ENCODE results near the gene PSKH1.
"Not testable (repeated sequence)": the region's sequence is repeated elsewhere in the genome, so short reads cannot be mapped to it uniquely, and the experiment has no call there.

Gene PSKH1

DNA sequence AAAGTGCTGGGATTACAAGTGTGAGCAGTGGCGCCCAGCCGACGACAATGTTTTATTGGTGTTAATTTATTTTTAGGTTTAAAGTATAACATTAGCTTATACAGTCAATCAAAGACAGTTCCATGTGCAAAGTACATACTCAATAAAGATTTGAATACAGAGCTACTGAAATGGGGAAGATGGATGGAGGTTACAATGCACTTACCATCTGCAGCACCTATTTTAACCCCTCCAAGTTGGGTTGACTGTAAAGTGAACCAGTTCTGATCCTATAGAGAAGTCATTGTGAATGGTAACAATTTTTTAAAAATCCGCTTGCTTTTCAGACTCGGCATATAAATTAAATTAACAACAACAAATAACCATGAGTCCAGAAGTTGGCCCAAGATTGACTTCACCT, 679 bp upstream of the PSKH1 start:
- DNase-seq: no peak

GRCh38 chr16:67893743-67894399, 817 bp downstream of the PSKH1 start:
- peak in 1 of 2 experiments; percentile 25 for DNase-seq

DNA sequence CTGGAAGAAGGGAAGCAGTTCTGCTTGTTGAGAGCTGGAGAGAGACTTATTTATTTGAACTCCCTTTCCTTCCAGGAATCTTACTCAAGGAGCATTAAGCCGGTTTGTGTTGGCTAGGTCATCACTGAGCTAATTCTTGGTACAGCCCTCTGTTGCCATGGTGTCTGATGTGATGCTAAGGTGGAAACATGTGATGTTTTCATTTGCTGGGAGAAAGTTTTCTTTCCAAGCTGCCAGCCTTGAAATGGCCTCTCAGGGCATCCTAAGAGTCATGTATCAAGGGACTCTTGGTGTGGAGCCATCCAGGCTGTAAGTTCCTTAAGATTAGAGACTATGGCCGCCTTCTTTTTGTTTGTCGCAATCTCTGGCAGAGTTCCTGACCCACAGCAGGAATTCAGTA, 4.2 kb downstream of the PSKH1 start:
- DNase-seq: no peak

GRCh38 chr16:67901734-67902133, 8.7 kb downstream of the PSKH1 start:
- no peak for DNase-seq

- no peak for DNase-seq
Measured at GRCh38 chr16:67902831-67903230, 9.8 kb downstream of the PSKH1 start.

GRCh38 chr16:67907397-67908180, 14.5 kb downstream of the PSKH1 start:
- no peak for DNase-seq

GRCh38 chr16:67909056-67909742, 16.1 kb downstream of the PSKH1 start:
- DNase-seq: no peak

GRCh38 chr16:67910158-67910557, 17.1 kb downstream of the PSKH1 start:
- no peak for DNase-seq

- DNase-seq: no peak
Measured at GRCh38 chr16:67914758-67915495, 21.9 kb downstream of the PSKH1 start.

DNA sequence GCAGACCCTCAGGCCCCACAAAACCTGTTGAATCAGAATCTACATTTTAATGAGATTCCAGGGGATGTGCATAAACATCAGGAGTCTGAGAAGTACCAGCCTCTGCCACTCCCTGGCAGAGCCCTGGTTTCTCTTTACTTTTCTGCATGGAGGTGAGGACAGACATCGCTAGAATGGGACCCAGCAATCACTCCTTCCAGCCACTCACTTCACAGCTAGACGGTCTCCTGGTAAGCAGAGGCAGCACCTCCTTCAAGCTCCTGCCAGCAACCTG, 22.4 kb downstream of the PSKH1 start:
- DNase-seq: not testable (repeated sequence)

DNA sequence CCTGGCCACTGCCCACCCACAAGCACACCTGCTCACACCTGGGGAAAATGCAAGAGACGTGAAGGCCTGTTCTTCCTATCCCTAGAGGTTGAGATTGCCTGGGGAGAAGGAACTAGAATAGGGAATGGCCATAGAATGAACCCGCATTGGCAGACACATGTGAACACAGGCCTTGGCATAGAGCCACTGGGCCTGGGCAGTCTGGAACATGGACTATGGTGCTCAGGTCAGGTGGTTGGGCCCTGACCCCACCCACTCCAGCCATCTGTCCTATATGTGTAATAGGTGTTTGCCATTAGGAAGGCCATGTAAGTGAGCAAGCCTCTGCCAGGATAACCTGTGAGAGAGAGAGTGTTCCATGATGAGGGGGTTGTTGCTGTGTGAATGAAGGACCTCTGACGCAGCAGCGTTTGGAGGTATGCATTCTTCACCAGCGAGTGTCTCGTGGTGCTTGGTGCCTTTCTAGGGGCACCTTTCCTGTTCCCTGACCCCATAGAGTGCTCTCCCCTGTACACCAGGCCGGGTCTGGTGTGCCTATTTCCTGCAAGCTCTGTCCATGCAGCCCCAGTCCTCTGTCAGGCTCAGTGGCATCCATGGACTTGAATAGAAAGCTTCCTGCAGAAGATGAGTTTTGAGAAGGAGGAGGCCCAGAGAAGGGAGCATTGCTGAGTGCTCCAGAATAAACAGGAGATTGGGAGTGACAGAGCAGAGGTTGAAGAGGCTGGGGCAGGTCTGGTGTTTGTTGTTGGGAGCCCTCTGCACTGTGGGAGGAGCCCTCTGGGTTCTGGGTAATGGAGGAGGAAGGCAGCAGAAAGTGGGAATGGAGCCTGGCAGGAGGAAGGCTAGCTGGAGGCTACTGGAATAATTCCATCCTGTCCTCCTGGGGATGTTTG, 23.0 kb downstream of the PSKH1 start:
- DNase-seq: no peak

DNA sequence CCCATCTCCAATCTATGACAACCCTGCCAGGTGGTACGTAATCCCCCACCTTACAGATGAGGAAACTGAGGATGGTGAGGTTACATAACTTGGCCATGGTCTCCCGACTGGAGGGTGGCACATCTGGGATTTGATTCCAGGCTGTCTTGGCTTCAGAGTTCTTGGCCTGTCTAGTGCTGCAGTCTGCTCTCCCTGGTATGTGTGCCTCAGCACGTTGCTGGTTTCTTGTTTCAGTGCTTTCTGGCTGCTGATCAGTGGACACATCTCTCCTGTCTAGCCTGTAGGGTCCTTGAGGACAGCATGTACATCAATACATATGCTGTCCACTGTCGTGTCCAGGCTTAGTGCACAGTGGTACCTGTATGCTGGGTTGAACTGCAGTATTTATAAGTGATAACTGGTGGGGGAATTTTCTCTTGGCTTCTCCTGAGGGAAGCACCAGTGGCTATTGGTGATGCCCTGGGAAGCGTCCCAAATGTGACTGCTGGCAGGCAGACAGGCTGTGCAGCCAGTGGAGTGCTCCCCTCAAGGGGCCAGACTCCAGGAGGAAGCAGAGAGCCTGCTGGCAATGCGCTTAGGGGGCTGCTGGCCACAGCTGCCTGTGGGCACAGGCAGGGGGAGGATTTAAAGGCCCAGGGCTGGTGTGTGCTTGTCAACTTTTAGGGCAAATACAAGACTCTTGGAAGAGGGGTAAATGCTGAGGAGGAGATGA, 24.2 kb downstream of the PSKH1 start:
- DNase-seq: no peak

DNA sequence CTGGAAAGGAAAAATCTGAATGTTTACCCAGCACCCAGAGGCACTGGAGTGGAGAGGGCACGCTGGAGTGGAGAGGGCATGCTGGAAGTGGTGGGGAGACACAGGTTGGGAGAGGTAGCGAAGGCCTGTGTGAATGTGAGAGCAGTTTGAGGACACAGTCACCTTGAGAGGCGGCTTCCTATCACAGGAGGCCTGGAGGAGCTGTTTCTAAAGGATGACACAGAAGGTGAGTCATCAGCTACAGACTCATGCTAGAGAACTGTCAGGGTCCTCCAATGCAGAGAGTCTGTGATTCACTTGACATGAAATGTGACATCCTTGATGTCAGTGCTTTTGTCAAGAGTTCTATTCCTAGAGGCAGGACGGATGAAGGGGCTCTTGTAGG, 24.8 kb downstream of the PSKH1 start:
- DNase-seq: peak; percentile 77 to 78

GRCh38 chr16:67919622-67920221, 26.7 kb downstream of the PSKH1 start:
- DNase-seq: no peak

GRCh38 chr16:67922221-67922620, 29.2 kb downstream of the PSKH1 start:
- no peak for DNase-seq

DNA sequence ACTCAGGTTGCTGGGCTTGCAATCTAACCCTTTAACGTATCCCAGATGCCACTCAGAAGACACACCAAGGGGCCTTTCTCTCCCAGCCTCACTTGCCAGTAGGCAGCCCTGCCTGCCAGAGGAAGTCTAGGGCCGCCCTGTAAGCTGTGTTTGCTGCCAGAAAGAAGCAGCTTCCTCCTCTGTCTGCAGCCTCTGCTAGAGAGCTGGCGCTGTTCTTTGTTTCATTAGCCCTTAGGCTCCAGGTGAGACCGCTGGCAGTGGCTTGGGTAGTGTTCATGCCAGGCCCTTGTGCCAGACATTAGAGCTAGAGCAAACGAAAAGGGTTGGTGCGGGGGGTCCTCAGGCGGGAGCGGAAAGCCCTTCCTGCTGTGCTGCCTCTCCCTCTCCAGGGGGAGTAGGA, 29.7 kb downstream of the PSKH1 start:
- DNase-seq: no peak

- DNase-seq: no peak
Measured at GRCh38 chr16:67923414-67924116, 30.5 kb downstream of the PSKH1 start.

- DNase-seq: no peak
Measured at GRCh38 chr16:67924140-67924906, 31.3 kb downstream of the PSKH1 start.

DNA sequence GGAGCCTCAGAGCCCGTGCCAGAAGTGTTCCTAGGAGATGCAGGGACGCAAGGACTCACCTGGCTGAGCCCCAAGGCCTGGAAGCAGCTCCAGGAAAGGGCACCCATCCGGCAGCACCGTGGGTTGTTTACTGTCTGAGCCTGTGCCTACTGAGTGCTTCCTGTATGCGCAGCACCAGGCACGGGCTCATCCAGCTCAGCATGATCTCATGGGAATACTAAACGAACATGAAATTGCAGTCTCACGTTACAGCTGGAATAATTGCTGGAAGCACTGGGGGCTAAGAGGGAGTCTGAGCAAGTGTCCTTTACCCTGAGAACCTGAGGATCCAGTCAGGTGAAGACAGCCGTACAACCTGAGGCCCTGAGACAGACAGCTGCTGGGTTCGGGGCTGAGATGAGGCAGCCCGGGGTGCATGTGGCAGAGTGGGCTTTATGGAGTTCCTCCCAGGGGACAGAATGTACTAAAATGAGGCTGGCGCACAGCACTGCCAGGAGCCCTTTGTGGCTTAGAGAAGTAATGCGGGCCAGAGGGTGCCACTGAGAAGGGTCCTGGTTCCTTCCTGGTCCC, 33.2 kb downstream of the PSKH1 start:
- DNase-seq: peak in 1 of 2 experiments; percentile 14

Data from SW 1271 (cell line).